Neural progenitor cell (in vitro differentiated cells): Measurements from ENCODE around the gene ANO10. TPM values are rescaled to one million over a fixed set of nuclear protein-coding genes. Genes with fewer than 3 reads are reported as not detected.

Source experiments
- DNase-seq: peaks from one replicate; pipeline ENCODE4 v3.0.0-alpha.2; 2016; ENCODE audit warnings: low spot score
- H2AFZ ChIP-seq: fragments of 200-600 bp; sonication (generic); replicated peaks from 2 replicates; pipeline ENCODE4 v1.6.1; 2016; ENCODE audit warnings: antibody characterized with exemption
- H3F3A ChIP-seq: fragments of 200-600 bp; sonication (generic); 2 replicates; pipeline ENCODE4 v1.6.1; 2016; ENCODE audit warnings: antibody characterized with exemption, low read depth
- H3K27ac ChIP-seq: fragments of 200-600 bp; sonication (generic); 2 replicates; pipeline ENCODE4 v1.5.1; 2016; ENCODE audit warnings: mild to moderate bottlenecking
- H3K27me3 ChIP-seq: fragments of 200-600 bp; sonication (generic); 2 replicates; pipeline ENCODE4 v1.6.1; 2016; ENCODE audit warnings: mild to moderate bottlenecking, moderate library complexity
- H3K36me3 ChIP-seq: fragments of 200-600 bp; sonication (generic); 2 replicates; pipeline ENCODE4 v1.5.1; 2016
- H3K4me1 ChIP-seq: fragments of 200-600 bp; sonication (generic); 2 replicates; pipeline ENCODE4 v1.6.1; 2016; ENCODE audit warnings: mixed run types
- H3K4me2 ChIP-seq: fragments of 200-600 bp; sonication (generic); 2 replicates; pipeline ENCODE4 v1.6.1; 2016
- H3K4me3 ChIP-seq: fragments of 200-600 bp; sonication (generic); 2 replicates; pipeline ENCODE4 v1.5.1; 2016
- H3K79me2 ChIP-seq: fragments of 200-600 bp; sonication (generic); 2 replicates; pipeline ENCODE4 v1.6.1; 2016; ENCODE audit warnings: low read depth
- H3K9ac ChIP-seq: fragments of 200-600 bp; sonication (generic); 2 replicates; pipeline ENCODE4 v1.6.1; 2016
- H3K9me3 ChIP-seq: fragments of 200-600 bp; sonication (generic); 2 replicates; pipeline ENCODE4 v1.5.1; 2016; ENCODE audit warnings: low read depth
- H4K20me1 ChIP-seq: fragments of 200-600 bp; sonication (generic); 2 replicates; pipeline ENCODE4 v1.6.1; 2016; ENCODE audit warnings: low read depth
- H3K27ac Mint-ChIP-seq: 3 replicates; pipeline ENCODE4 v1.8.0; 2021; ENCODE audit warnings: mixed read lengths
- H3K27me3 Mint-ChIP-seq: 2 replicates; pipeline ENCODE4 v1.8.0; 2022; ENCODE audit warnings: low read depth, mild to moderate bottlenecking, inconsistent platforms, moderate library complexity, mixed read lengths; ENCODE audit not compliant: insufficient read depth
- H3K36me3 Mint-ChIP-seq: 3 replicates; pipeline ENCODE4 v1.8.0; 2021; ENCODE audit warnings: mixed read lengths
- H3K4me1 Mint-ChIP-seq: 3 replicates; pipeline ENCODE4 v1.8.0; 2021; ENCODE audit warnings: mixed read lengths
- H3K4me3 Mint-ChIP-seq: 3 replicates; pipeline ENCODE4 v1.8.0; 2021; ENCODE audit warnings: mild to moderate bottlenecking, moderate library complexity, mixed read lengths
- H3K9me3 Mint-ChIP-seq: 3 replicates; pipeline ENCODE4 v1.8.0; 2020; ENCODE audit warnings: mixed read lengths
- EZH2 ChIP-seq: fragments of 200-600 bp; sonication (generic); IDR thresholded peaks from 2 replicates; pipeline ENCODE4 v1.6.1; 2017; ENCODE audit warnings: antibody characterized with exemption, mild to moderate bottlenecking, moderate library complexity
- EZH2phosphoT487 ChIP-seq: fragments of 200-600 bp; sonication (generic); IDR thresholded peaks from 2 replicates; pipeline ENCODE4 v1.6.1; 2017; ENCODE audit warnings: antibody characterized with exemption
- total RNA-seq: library from RNA; depleted of rRNA; stranded (reverse); fragments of >200 nt; gene quantifications from 2 replicates; pipeline ENCODE4 v1.2.3, GENCODE V29; 2015; ENCODE audit warnings: low replicate concordance
- TF ChIP-seq, protein P1 (sequence below): fragments of 200-600 bp; sonication (generic); IDR thresholded peaks from 2 replicates; pipeline ENCODE4 v1.5.1; 2017; ENCODE audit warnings: antibody characterized with exemption, mild to moderate bottlenecking

ANO10 gene
- total RNA-seq, 1 donor from 2014 or later, result 44.4 TPM

- Histone ChIP-seq H3K36me3 (no peaks in the 10 kb centered on the region), H3K4me2 (no peak overlapping the region), H4K20me1 (no peaks in the 10 kb centered on the region), H3K4me3 (no peak overlapping the region), H3K27me3 (no peaks in the 10 kb centered on the region), H3K9ac (no peak overlapping the region), H3K9me3 (no peaks in the 10 kb centered on the region), H3F3A (no peaks in the 10 kb centered on the region), H3K79me2 (no peaks in the 10 kb centered on the region), H3K27ac (no peak overlapping the region), H2AFZ (no peak overlapping the region), H3K4me1 (peaks cover 13% of the 10 kb centered on the region)
- no peaks in the 10 kb centered on the region for H3K4me1 Mint-ChIP-seq
- H3K9me3 Mint-ChIP-seq, result no peaks in the 10 kb centered on the region
- no peak overlapping the region for H3K27ac Mint-ChIP-seq
- no peaks in the 10 kb centered on the region for H3K36me3 Mint-ChIP-seq
- no peaks in the 10 kb centered on the region for H3K27me3 Mint-ChIP-seq
- TF ChIP-seq, protein P1, sequence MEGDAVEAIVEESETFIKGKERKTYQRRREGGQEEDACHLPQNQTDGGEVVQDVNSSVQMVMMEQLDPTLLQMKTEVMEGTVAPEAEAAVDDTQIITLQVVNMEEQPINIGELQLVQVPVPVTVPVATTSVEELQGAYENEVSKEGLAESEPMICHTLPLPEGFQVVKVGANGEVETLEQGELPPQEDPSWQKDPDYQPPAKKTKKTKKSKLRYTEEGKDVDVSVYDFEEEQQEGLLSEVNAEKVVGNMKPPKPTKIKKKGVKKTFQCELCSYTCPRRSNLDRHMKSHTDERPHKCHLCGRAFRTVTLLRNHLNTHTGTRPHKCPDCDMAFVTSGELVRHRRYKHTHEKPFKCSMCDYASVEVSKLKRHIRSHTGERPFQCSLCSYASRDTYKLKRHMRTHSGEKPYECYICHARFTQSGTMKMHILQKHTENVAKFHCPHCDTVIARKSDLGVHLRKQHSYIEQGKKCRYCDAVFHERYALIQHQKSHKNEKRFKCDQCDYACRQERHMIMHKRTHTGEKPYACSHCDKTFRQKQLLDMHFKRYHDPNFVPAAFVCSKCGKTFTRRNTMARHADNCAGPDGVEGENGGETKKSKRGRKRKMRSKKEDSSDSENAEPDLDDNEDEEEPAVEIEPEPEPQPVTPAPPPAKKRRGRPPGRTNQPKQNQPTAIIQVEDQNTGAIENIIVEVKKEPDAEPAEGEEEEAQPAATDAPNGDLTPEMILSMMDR, result no peak
- TF ChIP-seq EZH2, result no peak
- no peak for TF ChIP-seq EZH2phosphoT487
- H3K4me3 Mint-ChIP-seq, result no peak overlapping the region
- no peak for DNase-seq
Observed at GRCh38 chr3:43455233-43455632, 166.6 kb downstream of the ANO10 start.

- Histone ChIP-seq H3K4me3 (no peak overlapping the region), H3K9me3 (no peaks in the 10 kb centered on the region), H2AFZ (no peak overlapping the region), H3K79me2 (no peaks in the 10 kb centered on the region), H3K27ac (no peak overlapping the region), H3F3A (no peaks in the 10 kb centered on the region), H3K36me3 (no peaks in the 10 kb centered on the region), H3K27me3 (no peaks in the 10 kb centered on the region), H4K20me1 (no peaks in the 10 kb centered on the region), H3K4me1 (peaks cover 13% of the 10 kb centered on the region), H3K4me2 (no peak overlapping the region), H3K9ac (no peak overlapping the region)
- Mint-ChIP-seq H3K4me3 (no peak overlapping the region), H3K4me1 (no peaks in the 10 kb centered on the region), H3K27me3 (no peaks in the 10 kb centered on the region), H3K27ac (no peak overlapping the region), H3K36me3 (no peaks in the 10 kb centered on the region), H3K9me3 (no peaks in the 10 kb centered on the region)
- DNase-seq, result no peak
- TF ChIP-seq EZH2, result no peak
- TF ChIP-seq, protein P1, result no peak
- TF ChIP-seq EZH2phosphoT487, result no peak
Observed at GRCh38 chr3:43453981-43454380, 167.8 kb downstream of the ANO10 start.

- Mint-ChIP-seq H3K9me3 (no peaks in the 10 kb centered on the region), H3K27me3 (peaks cover 2% of the 10 kb centered on the region), H3K27ac (no peak overlapping the region), H3K4me3 (no peak overlapping the region), H3K36me3 (no peaks in the 10 kb centered on the region), H3K4me1 (no peaks in the 10 kb centered on the region)
- Histone ChIP-seq H3K27me3 (no peaks in the 10 kb centered on the region), H3K9me3 (no peaks in the 10 kb centered on the region), H3F3A (no peaks in the 10 kb centered on the region), H4K20me1 (no peaks in the 10 kb centered on the region), H3K4me3 (no peak overlapping the region), H3K4me2 (no peak overlapping the region), H3K36me3 (no peaks in the 10 kb centered on the region), H3K79me2 (no peaks in the 10 kb centered on the region), H2AFZ (no peak overlapping the region), H3K27ac (no peak overlapping the region), H3K4me1 (no peaks in the 10 kb centered on the region), H3K9ac (no peak overlapping the region)
- TF ChIP-seq EZH2phosphoT487 (no peak), EZH2 (no peak)
- TF ChIP-seq, protein P1, result no peak
- no peak for DNase-seq
Observed at GRCh38 chr3:43451670-43452254, 170.0 kb downstream of the ANO10 start.
